Ovary (tissue), 9 donors: ENCODE measurements around the gene HBEGF. TPM values are rescaled to one million over a fixed set of nuclear protein-coding genes. Genes with fewer than 3 reads are reported as not detected.

Source experiments
- DNase-seq, 5 donors: peaks; one replicate each; pipeline ENCODE4 v3.0.0-alpha.2; 2019 to 2020
- H3K27ac ChIP-seq, 2 donors: fragments of 200-600 bp; one replicate each; pipeline versions ENCODE4 v1.5.1 to v1.8.0; 2019 to 2022
- H3K27me3 ChIP-seq: fragments of 200-600 bp; one replicate; pipeline ENCODE4 v1.8.0; 2022
- H3K36me3 ChIP-seq: fragments of 200-600 bp; sonication (generic); one replicate; pipeline ENCODE4 v1.5.1; 2019
- H3K4me1 ChIP-seq: one replicate; pipeline ENCODE4 v1.8.1; 2013; ENCODE audit warnings: mild to moderate bottlenecking, moderate library complexity; ENCODE audit not compliant: insufficient read depth
- H3K4me3 ChIP-seq: fragments of 200-600 bp; sonication (generic); one replicate; pipeline ENCODE4 v1.5.1; 2017
- H3K9me3 ChIP-seq, 2 donors: fragments of 200-600 bp in 1 of 2; sonication (generic) in 1 of 2; one replicate each; pipeline versions ENCODE4 v1.5.1 to v1.8.1; 2013 to 2019; ENCODE audit warnings: mild to moderate bottlenecking in 1 of 2, moderate library complexity in 1 of 2
- EP300 ChIP-seq: sonication (generic); formaldehyde crosslinking; IDR thresholded peaks from one replicate; pipeline ENCODE4 v1.6.1; 2017; ENCODE audit warnings: antibody characterized with exemption
- POLR2A ChIP-seq: fragments of 450-650 bp; IDR thresholded peaks from one replicate; pipeline ENCODE4 v1.6.1; 2017; ENCODE audit warnings: antibody characterized with exemption, mild to moderate bottlenecking, moderate library complexity
- WGBS, 3 donors: extraction: QIAGEN DNeasy Blood & Tissue Kit in 1 of 3; methylation state at CpG; one replicate each; pipeline versions ENCODE4 v1.1.5 to v1.1.7; 2013 to 2017; 5-methylcytosine and 5-hydroxymethylcytosine counted together
- intact Hi-C, 4 donors: fragments of 100-400 bp; cut with DNase I; formaldehyde crosslinking; loops; one replicate each; pipeline versions ENCODE4 v1.11.0 to v1.15.1; 2022 to 2023
- polyA plus RNA-seq, 2 donors: library from polyadenylated mRNA; stranded (reverse); fragments of 200-250 nt in 1 of 2; fragments of 350-450 nt in 1 of 2; fragmentation: Illumina TruSeq in 1 of 2; extraction: RNeasy Lipid Tissue Mini Kit (QIAGEN cat#74804) in 1 of 2; gene quantifications; one replicate each; pipeline ENCODE4 v1.2.3, GENCODE V29; 2013 to 2014
- total RNA-seq, 7 donors: library from RNA; depleted of rRNA in 2 of 7; stranded (reverse); fragments of >200 nt in 2 of 7; fragmentation: NEBNext Ultra II Directional in 3 of 7; extraction: Animal tissue kit (Norgen Biotek cat#: 25700) in 3 of 7; gene quantifications; one replicate each; pipeline versions ENCODE4 v1.1.0 to v1.2.4, GENCODE V29; 2016 to 2023
- TF ChIP-seq, protein P1 (sequence below), 3 donors: fragments of 450-650 bp in 2 of 3; fragments of 200-600 bp in 1 of 3; IDR thresholded peaks; one replicate each; pipeline versions ENCODE4 v1.5.1 to v1.8.0; 2016 to 2022; ENCODE audit warnings: antibody characterized with exemption in 3 of 3, mild to moderate bottlenecking in 1 of 3
- donor health status: DM: no; HTN: no; CAD: no; lungs with moderate emphysema.
- donor health status: DM: no; HTN: no; CAD: no.
- donor health status: Bipolar disorder and iron deficiency.
- donor health status: DM: yes; HTN: yes; CAD: no.
- donor health status: DM: no; HTN: no; CAD: no.
- donor health status: DM: yes; HTN: yes; CAD: no.

Gene HBEGF
- total and polyA plus RNA-seq, 9 donors, result 1.5 to 14.5 (median 5.6) TPM

DNA sequence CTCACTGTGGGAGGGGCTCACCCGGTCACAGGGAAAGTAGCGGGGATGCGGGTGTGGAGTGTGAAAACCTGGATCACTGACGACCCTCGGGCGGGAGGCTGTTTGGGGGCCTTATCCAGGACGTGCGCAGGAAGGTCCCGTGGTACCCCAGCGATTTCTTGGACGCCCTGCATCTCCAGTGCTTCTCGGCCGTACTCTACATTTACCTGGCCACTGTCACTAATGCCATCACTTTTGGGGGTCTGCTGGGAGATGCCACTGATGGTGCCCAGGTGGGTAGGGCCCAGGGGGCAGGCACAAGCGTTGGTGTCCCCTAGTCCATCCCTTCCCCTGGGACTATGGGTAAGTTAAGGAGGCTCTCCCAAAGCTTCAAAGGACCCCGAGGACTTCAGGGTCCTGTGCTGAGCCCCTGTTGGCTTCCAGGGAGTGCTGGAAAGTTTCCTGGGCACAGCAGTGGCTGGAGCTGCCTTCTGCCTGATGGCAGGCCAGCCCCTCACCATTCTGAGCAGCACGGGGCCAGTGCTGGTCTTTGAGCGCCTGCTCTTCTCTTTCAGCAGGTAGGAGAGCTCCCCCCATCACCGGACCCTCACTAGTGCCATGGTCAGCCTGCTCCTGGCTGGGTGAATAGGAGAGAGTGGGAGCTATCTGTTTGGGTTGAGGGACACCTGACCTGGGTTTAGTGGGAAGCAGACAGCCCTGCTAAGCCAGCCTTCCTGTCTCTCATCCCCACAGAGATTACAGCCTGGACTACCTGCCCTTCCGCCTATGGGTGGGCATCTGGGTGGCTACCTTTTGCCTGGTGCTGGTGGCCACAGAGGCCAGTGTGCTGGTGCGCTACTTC is 17.4 kb upstream of the HBEGF start:
- no peak for DNase-seq
- 57 to 64% (median 64%) methylated on average over 20 of the region's 20 CpGs for WGBS, 3 donors
- no peaks in the 10 kb centered on the region for H3K9me3 ChIP-seq
- no peaks in the 10 kb centered on the region for H3K27me3 ChIP-seq
- intact Hi-C loops, result loop anchor here in 2 of 4 donors (10.0 kb wide), 2 partner anchors 351 to 371 kb away; no protein-coding TSS in a partner anchor
- H3K4me3 ChIP-seq, result no peak overlapping the region
- H3K27ac ChIP-seq, result no peak overlapping the region
- TF ChIP-seq POLR2A (no peak), EP300 (no peak)
- TF ChIP-seq, protein P1, sequence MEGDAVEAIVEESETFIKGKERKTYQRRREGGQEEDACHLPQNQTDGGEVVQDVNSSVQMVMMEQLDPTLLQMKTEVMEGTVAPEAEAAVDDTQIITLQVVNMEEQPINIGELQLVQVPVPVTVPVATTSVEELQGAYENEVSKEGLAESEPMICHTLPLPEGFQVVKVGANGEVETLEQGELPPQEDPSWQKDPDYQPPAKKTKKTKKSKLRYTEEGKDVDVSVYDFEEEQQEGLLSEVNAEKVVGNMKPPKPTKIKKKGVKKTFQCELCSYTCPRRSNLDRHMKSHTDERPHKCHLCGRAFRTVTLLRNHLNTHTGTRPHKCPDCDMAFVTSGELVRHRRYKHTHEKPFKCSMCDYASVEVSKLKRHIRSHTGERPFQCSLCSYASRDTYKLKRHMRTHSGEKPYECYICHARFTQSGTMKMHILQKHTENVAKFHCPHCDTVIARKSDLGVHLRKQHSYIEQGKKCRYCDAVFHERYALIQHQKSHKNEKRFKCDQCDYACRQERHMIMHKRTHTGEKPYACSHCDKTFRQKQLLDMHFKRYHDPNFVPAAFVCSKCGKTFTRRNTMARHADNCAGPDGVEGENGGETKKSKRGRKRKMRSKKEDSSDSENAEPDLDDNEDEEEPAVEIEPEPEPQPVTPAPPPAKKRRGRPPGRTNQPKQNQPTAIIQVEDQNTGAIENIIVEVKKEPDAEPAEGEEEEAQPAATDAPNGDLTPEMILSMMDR (IDR thresholded peaks at IDR 0.05), result no peak
- H3K4me1 ChIP-seq, result no peaks in the 10 kb centered on the region
- H3K36me3 ChIP-seq, result no peaks in the 10 kb centered on the region

DNA sequence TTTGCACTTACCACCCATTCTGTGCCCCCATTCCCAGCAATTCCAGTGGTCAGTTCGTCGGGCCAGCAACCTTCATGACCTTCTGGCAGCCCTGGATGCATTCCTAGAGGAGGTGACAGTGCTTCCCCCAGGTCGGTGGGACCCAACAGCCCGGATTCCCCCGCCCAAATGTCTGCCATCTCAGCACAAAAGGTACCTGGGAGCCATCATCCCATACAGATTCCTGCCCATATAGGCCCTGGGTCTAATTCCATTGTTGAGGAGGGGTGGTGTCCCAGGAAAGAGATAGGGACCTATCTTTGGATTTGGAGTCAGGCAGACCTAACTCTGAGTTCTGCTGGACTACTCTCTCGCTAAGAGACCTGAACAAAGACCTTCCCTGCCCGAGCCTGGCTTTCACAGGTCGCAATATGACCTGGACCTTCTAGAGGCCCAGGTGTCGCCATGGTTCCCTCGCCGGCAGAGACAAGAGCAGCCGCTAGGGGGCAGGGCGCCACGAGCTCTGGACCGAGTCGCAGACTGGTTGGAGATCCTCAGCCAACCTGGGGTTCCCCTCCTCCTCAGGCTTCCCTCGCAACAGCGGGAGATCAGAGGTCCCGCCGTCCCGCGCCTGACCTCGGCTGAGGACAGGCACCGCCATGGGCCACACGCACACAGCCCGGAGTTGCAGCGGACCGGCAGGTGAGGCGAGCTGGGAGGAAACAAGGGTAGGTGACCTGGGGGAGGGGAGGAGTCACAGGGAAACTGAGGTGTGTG is 16.6 kb upstream of the HBEGF start:
- intact Hi-C loops, result loop anchor here in 2 of 4 donors (10.0 kb wide), 2 partner anchors 352 to 372 kb away; no protein-coding TSS in a partner anchor
- TF ChIP-seq, protein P1 (IDR thresholded peaks at IDR 0.05), result peak; percentile 64 to 93 (median 78)
- TF ChIP-seq POLR2A, result no peak
- Histone ChIP-seq H3K27ac (no peak overlapping the region), H3K9me3 (no peaks in the 10 kb centered on the region), H3K4me1 (no peaks in the 10 kb centered on the region), H3K4me3 (no peak overlapping the region), H3K36me3 (no peaks in the 10 kb centered on the region), H3K27me3 (no peaks in the 10 kb centered on the region)
- DNase-seq, result peak; percentile 59 to 83 (median 78)
- WGBS, 3 donors, result 8 to 11% (median 10%) methylated on average over 29 of the region's 29 CpGs

DNA sequence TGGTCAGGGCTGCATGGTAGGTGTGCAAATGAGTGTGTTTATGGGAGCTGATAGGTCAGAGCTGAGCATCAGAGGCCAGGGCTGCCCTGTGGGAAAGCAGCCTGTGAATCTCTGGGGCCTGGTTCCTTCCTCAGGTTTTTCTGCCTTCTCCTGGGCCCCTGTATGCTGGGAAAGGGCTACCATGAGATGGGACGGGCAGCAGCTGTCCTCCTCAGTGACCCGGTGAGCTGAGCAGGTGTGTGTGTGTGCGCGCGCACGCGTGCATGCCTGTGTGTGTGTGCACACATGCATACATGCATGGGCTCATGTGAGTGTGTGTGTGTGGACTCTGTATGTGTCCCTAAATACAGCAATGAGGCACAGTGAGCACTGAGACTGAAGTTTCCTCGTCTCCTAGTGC is 15.9 kb upstream of the HBEGF start:
- intact Hi-C loops, result loop anchor here in 2 of 4 donors (10.0 kb wide), 2 partner anchors 352 to 372 kb away; no protein-coding TSS in a partner anchor
- Histone ChIP-seq H3K36me3 (no peaks in the 10 kb centered on the region), H3K27ac (no peak overlapping the region), H3K27me3 (no peaks in the 10 kb centered on the region), H3K4me1 (no peaks in the 10 kb centered on the region), H3K9me3 (no peaks in the 10 kb centered on the region), H3K4me3 (no peak overlapping the region)
- TF ChIP-seq, protein P1 (IDR thresholded peaks at IDR 0.05), result no peak
- TF ChIP-seq POLR2A, result no peak
- no peak for TF ChIP-seq EP300
- whole genome bisulfite sequencing, 3 donors, result 85 to 90% (median 87%) methylated on average over 8 of the region's 8 CpGs
- DNase-seq, result no peak

DNA sequence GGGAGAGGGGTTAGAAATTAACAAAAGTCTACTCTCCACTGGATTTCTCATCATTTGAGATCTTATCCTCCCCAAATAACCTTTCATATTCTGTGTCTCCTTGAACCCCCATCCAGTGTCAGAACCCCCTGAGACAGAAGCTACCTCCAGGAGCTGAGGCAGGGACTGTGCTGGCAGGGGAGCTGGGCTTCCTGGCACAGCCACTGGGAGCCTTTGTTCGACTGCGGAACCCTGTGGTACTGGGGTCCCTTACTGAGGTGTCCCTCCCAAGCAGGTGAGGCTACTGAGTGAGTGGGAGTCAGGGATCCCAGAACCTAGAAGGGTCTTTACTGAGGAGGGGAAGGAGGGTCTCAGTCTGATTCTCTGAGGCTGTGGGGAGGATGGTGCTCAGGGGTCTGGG is 15.5 kb upstream of the HBEGF start:
- Histone ChIP-seq H3K36me3 (no peaks in the 10 kb centered on the region), H3K9me3 (no peaks in the 10 kb centered on the region), H3K27ac (no peak overlapping the region), H3K4me1 (no peaks in the 10 kb centered on the region), H3K4me3 (no peak overlapping the region), H3K27me3 (no peaks in the 10 kb centered on the region)
- intact Hi-C loops, result loop anchor here in 2 of 4 donors (10.0 kb wide), 2 partner anchors 353 to 373 kb away; no protein-coding TSS in a partner anchor
- no peak for DNase-seq
- TF ChIP-seq EP300 (no peak), POLR2A (no peak)
- TF ChIP-seq, protein P1 (IDR thresholded peaks at IDR 0.05), result no peak
- 70 to 96% (median 93%) methylated on average over 2 of the region's 2 CpGs for WGBS, 3 donors
